Hepatocyte (in vitro differentiated cells): ENCODE data around the gene LALBA. TPM values are rescaled to one million over a fixed set of nuclear protein-coding genes. Genes with fewer than 3 reads are reported as not detected.

Experiments
- DNase-seq: peaks from one replicate; pipeline ENCODE4 v3.0.0-alpha.2; 2016; ENCODE audit warnings: low spot score
- H2AFZ ChIP-seq: fragments of 200-600 bp; sonication (generic); 2 replicates; pipeline ENCODE4 v1.6.0; 2016; ENCODE audit warnings: antibody characterized with exemption, mild to moderate bottlenecking
- H3K27ac ChIP-seq: fragments of 200-600 bp; sonication (generic); 2 replicates; pipeline ENCODE4 v1.5.1; 2016; ENCODE audit warnings: mild to moderate bottlenecking
- H3K27me3 ChIP-seq: fragments of 200-600 bp; sonication (generic); 2 replicates; pipeline ENCODE4 v1.6.1; 2016
- H3K36me3 ChIP-seq: fragments of 200-600 bp; sonication (generic); replicated peaks from 2 replicates; pipeline ENCODE4 v1.5.1; 2016; ENCODE audit warnings: low read depth; ENCODE audit not compliant: insufficient read depth
- H3K4me1 ChIP-seq: fragments of 200-600 bp; sonication (generic); 2 replicates; pipeline ENCODE4 v1.5.1; 2016; ENCODE audit warnings: mild to moderate bottlenecking, moderate library complexity; ENCODE audit not compliant: insufficient read depth
- H3K4me2 ChIP-seq: fragments of 200-600 bp; sonication (generic); 2 replicates; pipeline ENCODE4 v1.6.0; 2016
- H3K4me3 ChIP-seq: fragments of 200-600 bp; sonication (generic); 2 replicates; pipeline ENCODE4 v1.5.1; 2016; ENCODE audit warnings: mild to moderate bottlenecking
- H3K79me2 ChIP-seq: fragments of 200-600 bp; sonication (generic); 2 replicates; pipeline ENCODE4 v1.6.0; 2017; ENCODE audit warnings: mild to moderate bottlenecking
- H3K9me2 ChIP-seq: fragments of 200-600 bp; sonication (generic); replicated peaks from 2 replicates; pipeline ENCODE4 v1.6.0; 2017; ENCODE audit warnings: mild to moderate bottlenecking; ENCODE audit not compliant: insufficient read depth
- H3K9me3 ChIP-seq: fragments of 200-600 bp; sonication (generic); 2 replicates; pipeline ENCODE4 v1.5.1; 2016; ENCODE audit warnings: low read depth, mild to moderate bottlenecking
- H4K20me1 ChIP-seq: fragments of 200-600 bp; sonication (generic); 2 replicates; pipeline ENCODE4 v1.6.0; 2016; ENCODE audit warnings: mild to moderate bottlenecking; ENCODE audit not compliant: insufficient read depth, poor library complexity, severe bottlenecking
- CTCF ChIP-seq: fragments of 200-600 bp; sonication (generic); IDR thresholded peaks from 2 replicates; pipeline ENCODE4 v1.5.1; 2016; ENCODE audit warnings: antibody characterized with exemption, mild to moderate bottlenecking; ENCODE audit not compliant: poor library complexity
- EZH2 ChIP-seq: fragments of 200-600 bp; sonication (generic); IDR thresholded peaks from 2 replicates; pipeline ENCODE4 v1.6.1; 2016; ENCODE audit warnings: antibody characterized with exemption, mild to moderate bottlenecking, borderline replicate concordance
- EZH2phosphoT487 ChIP-seq: fragments of 200-600 bp; sonication (generic); IDR thresholded peaks from one replicate; pipeline ENCODE4 v1.6.1; 2018; ENCODE audit warnings: antibody characterized with exemption, mild to moderate bottlenecking, low read depth, moderate library complexity; ENCODE audit not compliant: unreplicated experiment, severe bottlenecking
- WGBS: methylation state at CpG from one replicate; pipeline ENCODE4 v1.1.6; 2016; ENCODE audit warnings: low lambda C conversion rate; ENCODE audit errors: missing lambda C conversion rate; 5-methylcytosine and 5-hydroxymethylcytosine counted together
- polyA plus RNA-seq: library from polyadenylated mRNA; unstranded; fragments of >200 nt; fragmentation: Nextera tagmentation; extraction: Ambion mirVana; gene quantifications from 2 replicates; pipeline ENCODE4 v1.2.1, GENCODE V29; 2016
- total RNA-seq: library from RNA; depleted of rRNA; stranded (reverse); fragments of >200 nt; gene quantifications from 2 replicates; pipeline ENCODE4 v1.2.3, GENCODE V29; 2014

Gene LALBA
- total and polyA plus RNA-seq, 2 experiments from 2014 or later: 0.16 TPM; not detected in 1

GRCh38 chr12:48592591-48593086 is 22.8 kb upstream of the LALBA start:
- Histone ChIP-seq H3K9me2 (no peaks in the 10 kb centered on the region), H3K4me3 (no peak overlapping the region), H3K9me3 (peaks cover 3% of the 10 kb centered on the region), H4K20me1 (no peaks in the 10 kb centered on the region), H2AFZ (no peak overlapping the region), H3K79me2 (no peaks in the 10 kb centered on the region), H3K4me2 (no peak overlapping the region), H3K27ac (no peak overlapping the region), H3K36me3 (no peaks in the 10 kb centered on the region), H3K4me1 (no peaks in the 10 kb centered on the region), H3K27me3 (no peaks in the 10 kb centered on the region)
- no peak for TF ChIP-seq CTCF
- TF ChIP-seq EZH2phosphoT487: no peak
- TF ChIP-seq EZH2: no peak
- DNase-seq: no peak
- WGBS: 46% methylated on average over 2 of the region's 2 CpGs

GRCh38 chr12:48586361-48586760 is 16.5 kb upstream of the LALBA start:
- Histone ChIP-seq H2AFZ (no peak overlapping the region), H3K27ac (no peak overlapping the region), H3K4me3 (no peak overlapping the region), H3K9me3 (no peaks in the 10 kb centered on the region), H3K36me3 (no peaks in the 10 kb centered on the region), H4K20me1 (no peaks in the 10 kb centered on the region), H3K79me2 (no peaks in the 10 kb centered on the region), H3K9me2 (no peaks in the 10 kb centered on the region), H3K4me2 (no peak overlapping the region), H3K4me1 (no peaks in the 10 kb centered on the region), H3K27me3 (no peaks in the 10 kb centered on the region)
- 92% methylated on average over 5 of the region's 5 CpGs for WGBS
- no peak for DNase-seq
- TF ChIP-seq CTCF (no peak), EZH2phosphoT487 (no peak), EZH2 (no peak)

GRCh38 chr12:48583728-48584127 is 13.9 kb upstream of the LALBA start:
- Histone ChIP-seq H3K9me2 (no peaks in the 10 kb centered on the region), H3K36me3 (no peaks in the 10 kb centered on the region), H3K79me2 (no peaks in the 10 kb centered on the region), H3K27ac (no peak overlapping the region), H3K9me3 (no peaks in the 10 kb centered on the region), H2AFZ (no peak overlapping the region), H3K27me3 (no peaks in the 10 kb centered on the region), H3K4me2 (no peak overlapping the region), H4K20me1 (no peaks in the 10 kb centered on the region), H3K4me1 (no peaks in the 10 kb centered on the region), H3K4me3 (no peak overlapping the region)
- DNase-seq: no peak
- no peak for TF ChIP-seq EZH2phosphoT487
- 48% methylated on average over 2 of the region's 2 CpGs for WGBS

- Histone ChIP-seq H3K9me3 (no peaks in the 10 kb centered on the region), H4K20me1 (no peaks in the 10 kb centered on the region), H2AFZ (no peak overlapping the region), H3K4me3 (no peak overlapping the region), H3K36me3 (no peaks in the 10 kb centered on the region), H3K4me2 (no peak overlapping the region), H3K9me2 (no peaks in the 10 kb centered on the region), H3K79me2 (no peaks in the 10 kb centered on the region), H3K4me1 (no peaks in the 10 kb centered on the region), H3K27me3 (no peaks in the 10 kb centered on the region), H3K27ac (no peak overlapping the region)
- no peak for DNase-seq
- TF ChIP-seq EZH2phosphoT487: no peak
- no peak for TF ChIP-seq EZH2
- no peak for TF ChIP-seq CTCF
- WGBS: 82% methylated on average over 5 of the region's 5 CpGs
Observed at GRCh38 chr12:48580831-48581230, 11.0 kb upstream of the LALBA start.
